Caco-2 (cell line): Measurements from ENCODE around the gene FAM3C. TPM values are rescaled to one million over a fixed set of nuclear protein-coding genes. Genes with fewer than 3 reads are reported as not detected.

Experiments
- BruUV-seq: library from RNA; stranded (reverse); fragments of 400-500 nt; replicated peaks from 2 replicates; lab custom pipeline; 2021; lab: Mats Ljungman, UMichigan
- CTCF ChIA-PET: fragments of 300-600 bp; sonication (Branson Sonifier 250); formaldehyde crosslinking; loops from one replicate; lab custom pipeline; 2022; ENCODE audit warnings: antibody characterized with exemption; lab: Charles Lee
- POLR2A ChIA-PET: fragments of 300-600 bp; sonication (Branson Sonifier 250); formaldehyde crosslinking; loops from one replicate; lab custom pipeline; 2022; ENCODE audit warnings: antibody characterized with exemption; lab: Charles Lee
- DNase-seq, 2 experiments: peaks; one replicate each; pipeline versions ENCODE4 v3.0.0 to v3.0.0-alpha.2; 2020 to 2022
- H3K27me3 ChIP-seq: replicated peaks from 2 replicates; pipeline ENCODE4 v1.6.0; 2011; ENCODE audit warnings: low read length; ENCODE audit not compliant: control insufficient read depth, insufficient read depth
- H3K36me3 ChIP-seq: 2 replicates; pipeline ENCODE4 v1.5.1; 2011; ENCODE audit warnings: low read length; ENCODE audit not compliant: control insufficient read depth, insufficient read depth
- H3K4me1 ChIP-seq: fragments of 250-450 bp; sonication (Bioruptor Pico); 2 replicates; pipeline ENCODE4 v1.5.1; 2020; ENCODE audit warnings: mild to moderate bottlenecking
- H3K4me3 ChIP-seq: 2 replicates; pipeline ENCODE4 v1.5.1; 2011; ENCODE audit warnings: low read depth, mild to moderate bottlenecking, control low read depth, low read length
- H3K9me3 ChIP-seq: fragments of 250-450 bp; sonication (Bioruptor Pico); 2 replicates; pipeline ENCODE4 v1.5.1; 2020; ENCODE audit warnings: mild to moderate bottlenecking, moderate library complexity
- H3K27ac Mint-ChIP-seq: one replicate; pipeline ENCODE4 v1.8.0; 2022; ENCODE audit warnings: mixed read lengths; ENCODE audit not compliant: unreplicated experiment
- H3K27me3 Mint-ChIP-seq: one replicate; pipeline ENCODE4 v1.8.0; 2022; ENCODE audit warnings: mixed read lengths; ENCODE audit not compliant: insufficient read depth, unreplicated experiment
- H3K36me3 Mint-ChIP-seq: one replicate; pipeline ENCODE4 v1.8.0; 2022; ENCODE audit warnings: mild to moderate bottlenecking, mixed read lengths; ENCODE audit not compliant: insufficient read depth, unreplicated experiment
- H3K4me1 Mint-ChIP-seq: one replicate; pipeline ENCODE4 v1.8.0; 2022; ENCODE audit warnings: low read depth, mixed read lengths; ENCODE audit not compliant: unreplicated experiment
- H3K4me3 Mint-ChIP-seq: one replicate; pipeline ENCODE4 v1.8.0; 2022; ENCODE audit warnings: mild to moderate bottlenecking, moderate library complexity, mixed read lengths; ENCODE audit not compliant: unreplicated experiment
- H3K9me3 Mint-ChIP-seq: one replicate; pipeline ENCODE4 v1.8.0; 2022; ENCODE audit warnings: mixed read lengths; ENCODE audit not compliant: unreplicated experiment
- intact Hi-C: fragments of 100-400 bp; cut with micrococcal nuclease; formaldehyde crosslinking; loops from one replicate; pipeline ENCODE4 v1.10.0; 2022; ENCODE audit not compliant: unreplicated experiment
- total RNA-seq: library from RNA; stranded (reverse); gene quantifications from 2 replicates; pipeline ENCODE4 v1.2.3, GENCODE V29; 2022
- TF ChIP-seq, protein P1 (sequence below), 2 experiments: fragments of 200-600 bp in 1 of 2; IDR thresholded peaks; 1 replicate in 1 of 2; 2 replicates in 1 of 2; pipeline versions ENCODE4 v1.5.1 to v1.8.0; 2011 to 2022; ENCODE audit warnings: antibody characterized with exemption in 1 of 2, control low read depth in 1 of 2, inconsistent platforms in 1 of 2, low read depth in 1 of 2, low read length in 1 of 2, mild to moderate bottlenecking in 1 of 2, moderate library complexity in 1 of 2; ENCODE audit not compliant: insufficient read depth in 1 of 2, severe bottlenecking in 1 of 2, unreplicated experiment in 1 of 2

The FAM3C gene
- total RNA-seq, 1 experiment from 2014 or later: 40.5 TPM

DNA sequence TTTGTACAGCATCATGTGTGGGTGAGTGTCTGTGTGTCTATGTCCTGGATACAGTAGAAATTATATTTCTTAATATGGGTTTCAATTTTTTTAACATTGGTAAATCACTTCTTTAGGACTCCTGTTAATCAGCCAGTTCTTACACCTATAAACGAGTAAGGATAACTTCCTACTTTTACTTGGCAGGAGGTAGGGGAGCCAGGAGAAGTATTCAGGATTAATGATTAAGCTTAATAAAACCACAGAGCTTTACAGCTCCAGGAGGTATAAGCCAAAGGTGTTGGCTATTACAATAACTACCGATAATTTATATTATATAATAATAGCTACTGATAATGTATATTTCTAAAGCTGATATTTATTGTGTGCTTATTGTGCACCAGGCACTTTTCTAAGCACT lies 1.7 kb upstream of the FAM3C start:
- Histone ChIP-seq H3K4me3 (no peak overlapping the region), H3K4me1 (peaks cover 24% of the 10 kb centered on the region), H3K9me3 (no peaks in the 10 kb centered on the region), H3K36me3 (no peaks in the 10 kb centered on the region), H3K27me3 (no peaks in the 10 kb centered on the region)
- Mint-ChIP-seq H3K4me3 (no peak overlapping the region), H3K27ac (no peak overlapping the region), H3K27me3 (no peaks in the 10 kb centered on the region), H3K4me1 (peaks cover 7% of the 10 kb centered on the region), H3K9me3 (no peaks in the 10 kb centered on the region), H3K36me3 (peaks cover 12% of the 10 kb centered on the region)
- TF ChIP-seq, protein P1, sequence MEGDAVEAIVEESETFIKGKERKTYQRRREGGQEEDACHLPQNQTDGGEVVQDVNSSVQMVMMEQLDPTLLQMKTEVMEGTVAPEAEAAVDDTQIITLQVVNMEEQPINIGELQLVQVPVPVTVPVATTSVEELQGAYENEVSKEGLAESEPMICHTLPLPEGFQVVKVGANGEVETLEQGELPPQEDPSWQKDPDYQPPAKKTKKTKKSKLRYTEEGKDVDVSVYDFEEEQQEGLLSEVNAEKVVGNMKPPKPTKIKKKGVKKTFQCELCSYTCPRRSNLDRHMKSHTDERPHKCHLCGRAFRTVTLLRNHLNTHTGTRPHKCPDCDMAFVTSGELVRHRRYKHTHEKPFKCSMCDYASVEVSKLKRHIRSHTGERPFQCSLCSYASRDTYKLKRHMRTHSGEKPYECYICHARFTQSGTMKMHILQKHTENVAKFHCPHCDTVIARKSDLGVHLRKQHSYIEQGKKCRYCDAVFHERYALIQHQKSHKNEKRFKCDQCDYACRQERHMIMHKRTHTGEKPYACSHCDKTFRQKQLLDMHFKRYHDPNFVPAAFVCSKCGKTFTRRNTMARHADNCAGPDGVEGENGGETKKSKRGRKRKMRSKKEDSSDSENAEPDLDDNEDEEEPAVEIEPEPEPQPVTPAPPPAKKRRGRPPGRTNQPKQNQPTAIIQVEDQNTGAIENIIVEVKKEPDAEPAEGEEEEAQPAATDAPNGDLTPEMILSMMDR (IDR thresholded peaks at IDR 0.05; ENCODE audit: insufficient read depth in 1 of 2, low read depth in 1 of 2, low read length in 1 of 2, severe bottlenecking in 1 of 2, unreplicated experiment in 1 of 2): no peak
- intact Hi-C loops: loop anchor here (2.0 kb wide), 1 partner anchor 41 kb away; no protein-coding TSS in a partner anchor
- DNase-seq: no peak
- CTCF ChIA-PET: interaction anchor here (1.1 kb wide), 1 partner anchor 22 kb away, joined by 4 read pairs; no protein-coding TSS in a partner anchor
- POLR2A ChIA-PET: no interaction called here
- no TSS peak for BruUV-seq

- H3K4me1 ChIP-seq: peaks cover 24% of the 10 kb centered on the region
- Mint-ChIP-seq H3K27me3 (no peaks in the 10 kb centered on the region), H3K36me3 (peaks cover 16% of the 10 kb centered on the region), H3K4me1 (peaks cover 7% of the 10 kb centered on the region), H3K27ac (no peak overlapping the region), H3K4me3 (no peak overlapping the region), H3K9me3 (no peaks in the 10 kb centered on the region)
- intact Hi-C loops: loop anchor here (2.0 kb wide), 1 partner anchor 41 kb away; no protein-coding TSS in a partner anchor
- no peaks in the 10 kb centered on the region for H3K36me3 ChIP-seq
- no peak overlapping the region for H3K4me3 ChIP-seq
- TF ChIP-seq, protein P1 (IDR thresholded peaks at IDR 0.05; ENCODE audit: insufficient read depth in 1 of 2, low read depth in 1 of 2, low read length in 1 of 2, severe bottlenecking in 1 of 2, unreplicated experiment in 1 of 2): no peak
- DNase-seq: no peak
- BruUV-seq: no TSS peak
- no peaks in the 10 kb centered on the region for H3K9me3 ChIP-seq
- no peaks in the 10 kb centered on the region for H3K27me3 ChIP-seq
- ChIA-PET CTCF (no interaction called here), POLR2A (interaction anchor here (0.6 kb wide), 1 partner anchor 90 kb away, joined by 3 read pairs; no protein-coding TSS in a partner anchor)
These were observed 1.3 kb upstream of the FAM3C start for GRCh38 chr7:121397361-121397760.

DNA sequence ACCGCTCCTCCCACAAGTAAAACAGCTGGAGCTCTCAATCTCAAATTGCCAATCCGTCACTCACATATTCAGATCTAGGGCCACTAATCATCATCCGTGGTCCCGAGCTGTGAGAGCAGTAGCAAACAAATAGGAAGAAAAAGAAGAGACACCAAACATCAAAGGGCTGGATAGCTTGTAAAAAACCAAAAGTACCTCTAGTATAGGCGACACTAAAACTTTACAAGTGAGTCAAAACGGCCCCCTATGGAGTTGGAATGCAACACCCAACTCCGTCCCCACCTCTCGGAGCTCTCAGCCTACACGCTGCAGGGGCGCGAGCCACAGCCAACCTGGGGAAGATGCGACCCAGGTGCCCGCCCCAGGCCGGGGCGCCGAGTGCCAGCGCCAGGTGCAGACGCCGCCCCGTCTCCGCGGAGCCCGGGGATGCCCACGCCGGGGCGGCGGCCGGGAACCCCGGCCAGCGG lies 581 bp downstream of the FAM3C start:
- Mint-ChIP-seq H3K4me1 (peaks cover 7% of the 10 kb centered on the region), H3K36me3 (peaks cover 26% of the 10 kb centered on the region), H3K27ac (no peak overlapping the region), H3K27me3 (no peaks in the 10 kb centered on the region), H3K9me3 (no peaks in the 10 kb centered on the region), H3K4me3 (peak overlapping the region; percentile 88)
- no peaks in the 10 kb centered on the region for H3K36me3 ChIP-seq
- intact Hi-C loops: loop anchor here (1.0 kb wide), 1 partner anchor 152 kb away; no protein-coding TSS in a partner anchor
- H3K4me3 ChIP-seq: peak overlapping the region; percentile 74
- BruUV-seq: no TSS peak
- H3K4me1 ChIP-seq: peaks cover 24% of the 10 kb centered on the region
- TF ChIP-seq, protein P1 (IDR thresholded peaks at IDR 0.05; ENCODE audit: insufficient read depth in 1 of 2, low read depth in 1 of 2, low read length in 1 of 2, severe bottlenecking in 1 of 2, unreplicated experiment in 1 of 2): no peak
- POLR2A ChIA-PET: interaction anchor here (0.6 to 1.2 kb wide), 6 partner anchors 15 to 295 kb away, joined by 3 to 7 read pairs (median 3); no protein-coding TSS in a partner anchor
- no peaks in the 10 kb centered on the region for H3K9me3 ChIP-seq
- CTCF ChIA-PET: interaction anchor here (0.6 to 2.6 kb wide), 11 partner anchors 7 to 1120 kb away, joined by 3 to 20 read pairs (median 5); no protein-coding TSS in a partner anchor
- H3K27me3 ChIP-seq: no peaks in the 10 kb centered on the region
- no peak for DNase-seq
